Stromal cell of bone marrow (primary cell): ENCODE measurements around the gene FOXRED1.
A peak's percentile ranks its signal among the peaks of the same experiment; 100 is the strongest.

ENCODE experiments used
- DNase-seq: peaks from one replicate; pipeline ENCODE4 v3.0.0-alpha.2; 2012; ENCODE audit warnings: low read depth

Gene FOXRED1

DNA sequence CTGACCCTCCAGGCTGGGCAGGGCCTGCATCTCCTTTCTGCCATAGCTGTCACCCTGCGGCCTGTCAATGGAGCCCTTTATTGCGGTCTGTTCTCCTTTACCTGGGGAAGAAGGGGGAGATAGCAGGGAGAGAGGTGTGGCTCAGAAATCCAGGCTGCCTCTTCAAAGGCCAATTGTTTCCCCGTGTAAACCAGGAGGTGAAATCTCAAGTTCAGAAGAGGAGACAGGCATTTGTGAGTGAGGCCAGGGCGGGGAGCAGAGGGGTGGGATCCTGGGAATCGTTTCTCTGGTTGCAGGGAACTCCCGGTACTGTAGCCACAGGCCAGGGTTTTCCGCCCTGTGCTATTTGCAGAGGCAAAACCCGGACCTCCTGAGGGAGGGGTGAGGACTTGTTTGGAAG, 44.0 kb downstream of the FOXRED1 start:
- DNase-seq: no peak

DNA sequence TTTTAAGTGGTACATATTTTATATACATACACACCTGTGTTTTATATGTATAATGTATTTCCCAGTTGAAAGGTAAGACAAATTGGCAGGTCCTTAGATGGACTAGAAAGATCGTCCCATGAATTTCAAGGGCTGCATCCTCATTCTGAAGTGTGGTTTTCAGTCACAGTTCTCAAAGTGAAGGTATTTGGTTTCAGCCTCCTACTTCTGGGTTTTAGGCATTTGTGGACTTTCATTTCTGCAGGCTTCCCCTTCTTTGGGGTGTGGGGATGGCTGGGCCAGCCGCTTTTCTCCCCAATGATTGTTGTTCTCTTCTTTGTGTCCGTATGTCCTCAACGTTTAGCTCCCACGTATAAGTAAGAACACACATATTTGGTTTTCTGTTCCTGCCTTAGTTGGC, 44.9 kb downstream of the FOXRED1 start:
- no peak for DNase-seq

DNA sequence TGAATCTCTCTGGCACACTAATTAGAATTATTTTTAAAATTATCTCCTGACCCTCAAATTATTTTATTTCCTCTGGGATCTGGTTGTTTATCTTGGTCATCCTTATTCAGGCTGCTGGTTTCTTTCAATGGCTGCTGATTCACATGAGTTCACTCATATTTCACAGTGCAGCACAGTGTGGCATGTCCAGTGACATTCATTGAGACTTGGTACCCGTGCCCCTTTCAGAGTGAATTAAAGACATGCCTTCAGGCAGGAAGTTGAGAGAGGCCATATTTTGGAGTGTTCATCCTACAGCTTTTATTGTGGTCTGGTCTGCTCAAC, 48.4 kb downstream of the FOXRED1 start:
- DNase-seq: no peak

DNA sequence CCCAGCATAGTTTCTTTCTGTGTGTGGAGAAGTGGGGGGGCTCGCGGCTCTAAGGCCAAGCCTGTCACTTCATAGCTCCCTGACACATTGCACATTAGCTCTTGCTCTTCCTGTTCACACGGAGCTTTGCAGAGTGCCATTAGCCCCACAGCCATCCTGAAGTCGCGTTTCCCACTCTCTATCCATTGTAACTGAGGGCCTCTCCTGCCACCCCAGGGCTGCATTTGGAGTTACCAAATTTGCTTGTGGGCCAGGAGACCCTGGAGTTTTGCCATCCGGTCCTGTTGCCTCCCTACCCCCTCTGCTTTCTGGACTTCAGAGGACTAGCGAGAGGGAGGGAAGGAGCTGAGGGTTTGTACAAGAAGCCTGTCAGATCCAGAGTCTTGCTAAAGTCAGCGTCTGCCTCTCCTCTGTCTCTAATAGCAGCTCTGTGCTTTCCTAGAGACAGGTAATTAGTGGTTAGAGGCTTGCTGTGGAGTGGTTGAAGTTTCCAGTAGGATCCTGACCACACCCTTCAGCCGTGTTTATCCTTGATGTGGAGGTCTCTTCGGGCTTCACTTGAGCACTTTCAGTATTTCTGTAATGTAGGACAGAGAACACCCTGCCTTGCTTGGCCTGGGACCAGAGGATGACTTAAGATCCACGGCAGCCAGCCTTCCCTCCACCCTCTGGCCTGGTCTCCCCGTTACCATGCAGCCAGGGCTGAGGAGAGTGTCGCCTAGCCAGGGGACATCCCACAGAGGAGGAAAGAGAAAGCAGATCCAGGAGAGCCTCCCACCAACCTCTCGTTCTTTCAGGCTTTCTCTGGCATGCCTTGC, 49.0 kb downstream of the FOXRED1 start:
- DNase-seq: peak; percentile 55

DNA sequence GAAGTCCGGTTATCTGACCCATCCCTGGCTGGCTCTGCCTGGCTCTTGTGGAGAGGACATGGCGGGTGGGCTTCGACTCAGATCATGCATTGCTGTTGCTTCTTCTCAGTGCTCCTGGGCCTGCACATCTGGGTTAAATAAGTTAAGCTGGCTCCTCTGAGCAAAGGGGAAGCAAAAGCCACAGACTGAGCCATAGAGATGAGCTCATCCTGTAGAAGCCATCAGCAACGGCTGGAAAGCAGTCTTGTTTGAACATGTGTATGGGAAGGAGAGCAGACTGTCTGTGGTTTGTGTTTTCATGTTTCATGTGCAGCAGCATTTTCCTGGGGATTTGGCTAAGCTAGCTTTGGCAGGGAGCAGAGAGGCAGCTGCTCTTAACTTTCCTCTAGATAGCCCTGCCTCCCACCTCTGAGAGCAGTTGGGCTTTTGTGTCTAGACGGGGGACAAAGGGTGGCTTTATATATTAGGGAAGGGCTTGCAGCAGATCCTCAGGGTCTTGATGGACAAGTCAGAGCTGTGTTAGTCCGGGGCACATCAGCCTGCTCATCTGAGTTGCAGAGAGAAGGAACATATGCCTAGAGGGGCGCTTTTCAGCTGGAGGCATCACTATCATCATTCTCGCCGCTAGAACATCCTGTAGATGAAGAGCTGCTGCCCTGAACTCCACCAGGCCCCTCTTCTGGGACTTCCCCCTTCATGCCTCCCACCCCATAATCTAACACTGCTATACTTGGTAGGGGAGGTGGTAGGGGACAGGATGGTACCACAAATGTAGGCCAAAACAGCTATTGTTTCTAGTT, 49.8 kb downstream of the FOXRED1 start:
- peak; percentile 95 for DNase-seq

DNA sequence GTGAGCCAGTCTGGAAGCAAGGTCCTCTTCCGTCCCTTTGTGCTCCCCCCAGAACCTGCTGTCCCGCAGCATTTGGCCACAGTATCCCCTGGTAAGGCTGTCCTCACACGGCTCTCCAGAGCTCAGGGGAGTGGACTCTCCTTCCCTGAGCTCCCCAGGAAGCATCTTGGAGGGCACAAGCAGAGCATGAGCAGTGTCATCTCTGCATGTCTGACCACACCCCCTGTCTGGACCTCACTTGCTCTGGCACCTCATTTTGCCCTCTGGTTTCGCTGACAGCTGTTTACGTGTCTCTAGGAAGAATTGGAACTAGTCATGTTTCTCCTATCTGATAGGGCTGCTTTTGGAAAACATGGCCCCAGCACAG, 50.4 kb downstream of the FOXRED1 start:
- no peak for DNase-seq

DNA sequence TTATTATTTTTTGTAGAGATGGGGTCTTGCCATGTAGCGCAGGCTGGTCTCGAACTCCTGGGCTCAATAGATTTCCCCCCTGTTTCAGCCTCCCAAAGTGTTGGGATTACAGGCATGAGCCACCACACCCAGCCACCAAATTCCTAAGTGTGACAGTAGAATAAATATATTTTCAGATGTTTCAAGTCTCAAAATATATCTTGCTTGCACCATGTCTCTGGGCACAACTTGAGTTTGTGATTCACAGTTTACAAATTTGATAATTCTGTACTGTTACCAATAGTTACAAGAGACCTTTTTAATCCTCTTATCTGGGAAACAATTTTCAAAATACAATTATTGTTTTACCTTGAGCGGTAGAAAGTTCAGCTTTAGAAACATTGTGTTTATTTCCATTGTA, 54.0 kb downstream of the FOXRED1 start:
- DNase-seq: no peak

DNA sequence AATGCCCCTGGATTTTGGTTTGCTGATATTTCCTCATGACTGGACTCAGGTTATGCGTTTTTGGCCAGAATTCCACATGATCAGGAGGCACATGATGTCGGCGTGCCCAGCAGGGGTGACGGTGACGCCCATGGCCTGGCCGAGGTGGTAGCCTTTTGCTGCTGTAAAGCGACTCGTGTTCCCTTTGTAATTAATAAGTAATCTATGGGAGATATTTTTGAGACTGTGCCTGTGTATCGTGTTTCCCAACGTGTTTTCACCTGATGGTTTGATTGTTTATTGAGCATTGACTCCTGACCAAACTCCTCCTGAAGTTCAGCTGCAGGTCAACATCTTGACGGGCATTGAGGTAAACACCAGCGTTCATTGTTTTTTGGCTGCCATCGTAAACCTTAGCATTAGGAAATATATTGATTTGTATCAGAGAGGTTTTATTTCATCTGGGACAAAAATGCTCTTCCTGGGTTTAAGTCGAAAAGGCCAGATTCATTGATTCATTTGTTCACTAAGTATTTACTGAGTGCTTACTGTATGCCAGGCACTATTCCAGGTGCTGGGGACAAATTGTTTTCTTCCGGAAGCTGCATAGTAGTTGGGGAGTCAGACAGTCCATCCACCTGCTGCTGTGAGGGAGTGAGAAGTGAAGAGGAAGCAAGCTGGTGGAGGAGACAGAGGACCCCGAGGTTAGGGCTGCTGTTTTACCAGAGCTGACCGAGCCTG, 58.5 kb downstream of the FOXRED1 start:
- no peak for DNase-seq
